Measurements from ENCODE around the gene SCIN. TPM values are rescaled to one million over a fixed set of nuclear protein-coding genes. Genes with fewer than 3 reads are reported as not detected.
A peak's percentile ranks its signal among the peaks of the same experiment; 100 is the strongest.

SCIN gene
- total and polyA plus RNA-seq, 2 donors (not counting 1 experiment from before 2014, with no cell fraction given): 0.49 to 0.97 TPM

GRCh38 chr7:12685550-12685949 is 115.0 kb downstream of the SCIN start:
- Histone ChIP-seq H3K4me3 (ENCODE audit: control extremely low read depth in 1 of 5, extremely low read depth in 1 of 5, insufficient read depth in 1 of 5, low read depth in 2 of 5, low read length in 4 of 5) (peak overlapping the region in 2 of 5 experiments; percentile 37 to 42), H4K20me1 (ENCODE audit: control insufficient read depth, insufficient read depth, low read length, poor library complexity, severe bottlenecking) (peaks cover 7% of the 10 kb centered on the region), H3K4me1 (ENCODE audit: control insufficient read depth in 2 of 2, insufficient read depth in 2 of 2, low read length in 2 of 2) (peaks cover 22 to 24% of the 10 kb centered on the region in 2 donors), H3K9me3 (ENCODE audit: control extremely low read depth in 1 of 3, control insufficient read depth in 2 of 3, insufficient read depth in 1 of 3, low read length in 2 of 3) (peaks cover 0 to 8% (median 0%) of the 10 kb centered on the region in 3 donors), H3K4me2 (replicated peaks; ENCODE audit: low read depth, low read length, poor library complexity, severe bottlenecking) (peak overlapping the region; percentile 64), H3K36me3 (replicated peaks in 1 of 2; ENCODE audit: control extremely low read depth in 1 of 2, control insufficient read depth in 1 of 2, extremely low read depth in 1 of 2, insufficient read depth in 2 of 2, low read length in 1 of 2) (no peaks in the 10 kb centered on the region), H2AFZ (ENCODE audit: insufficient read depth, low read depth, low read length, poor library complexity, severe bottlenecking) (no peak overlapping the region), H3K27ac (ENCODE audit: low read length in 2 of 2) (peak overlapping the region; percentile 99 to 100), H3K27me3 (replicated peaks in 1 of 4; ENCODE audit: control extremely low read depth in 1 of 4, control insufficient read depth in 3 of 4, insufficient read depth in 4 of 4, low read length in 3 of 4) (no peaks in the 10 kb centered on the region), H3K79me2 (ENCODE audit: control insufficient read depth, insufficient read depth, low read length) (peaks cover 24% of the 10 kb centered on the region), H3K9ac (ENCODE audit: low read length) (peak overlapping the region; percentile 60)
- Mint-ChIP-seq H3K27ac (peak overlapping the region; percentile 87), H3K4me3 (peak overlapping the region; percentile 99), H3K4me1 (peaks cover 55% of the 10 kb centered on the region), H3K27me3 (no peaks in the 10 kb centered on the region), H3K9me3 (ENCODE audit: insufficient read depth) (no peaks in the 10 kb centered on the region)
- DNase-seq (peak; percentile 58), ATAC-seq (ENCODE audit: low read depth) (no peak)
- ChIA-PET POLR2A (no interaction called here), CTCF (interaction anchor here (0.7 to 2.8 kb wide), 8 partner anchors 11 to 576 kb away, joined by 4 to 15 read pairs (median 10); no protein-coding TSS in a partner anchor)
- intact Hi-C loops (cut with micrococcal nuclease): loop anchor here (5.0 to 10.0 kb wide), 2 partner anchors 161 to 432 kb away; no protein-coding TSS in a partner anchor
- TF ChIP-seq CTCF (IDR thresholded peaks at IDR 0.05) (no peak), EZH2 (IDR thresholded peaks at IDR 0.05; ENCODE audit: borderline replicate concordance, insufficient read depth, low read depth, low read length, poor library complexity, severe bottlenecking) (no peak)
- 83% methylated on average over 5 of the region's 13 CpGs for WGBS (ENCODE audit: insufficient coverage)

GRCh38 chr7:12686234-12686890 is 115.8 kb downstream of the SCIN start:
- Mint-ChIP-seq H3K27ac (peak overlapping the region; percentile 98), H3K4me1 (peaks cover 55% of the 10 kb centered on the region), H3K9me3 (ENCODE audit: insufficient read depth) (no peaks in the 10 kb centered on the region), H3K27me3 (no peaks in the 10 kb centered on the region), H3K4me3 (peak overlapping the region; percentile 99)
- ATAC-seq (ENCODE audit: low read depth): peak; percentile 79
- peak overlapping the region in 4 of 5 experiments; percentile 71 to 98 (median 94) for H3K4me3 ChIP-seq (ENCODE audit: control extremely low read depth in 1 of 5, extremely low read depth in 1 of 5, insufficient read depth in 1 of 5, low read depth in 2 of 5, low read length in 4 of 5)
- peaks cover 0 to 8% (median 0%) of the 10 kb centered on the region in 3 donors for H3K9me3 ChIP-seq (ENCODE audit: control extremely low read depth in 1 of 3, control insufficient read depth in 2 of 3, insufficient read depth in 1 of 3, low read length in 2 of 3)
- ChIA-PET POLR2A (interaction anchor here (0.9 kb wide), 1 partner anchor 48 kb away, joined by 3 read pairs; no protein-coding TSS in a partner anchor), CTCF (interaction anchor here (0.6 to 2.8 kb wide), 18 partner anchors 10 to 575 kb away, joined by 3 to 15 read pairs (median 7); partner anchors contain the start of gene TMEM106B)
- H2AFZ ChIP-seq (ENCODE audit: insufficient read depth, low read depth, low read length, poor library complexity, severe bottlenecking): peak overlapping the region; percentile 71
- peaks cover 7% of the 10 kb centered on the region for H4K20me1 ChIP-seq (ENCODE audit: control insufficient read depth, insufficient read depth, low read length, poor library complexity, severe bottlenecking)
- H3K4me1 ChIP-seq (ENCODE audit: control insufficient read depth in 2 of 2, insufficient read depth in 2 of 2, low read length in 2 of 2): peaks cover 22 to 24% of the 10 kb centered on the region in 2 donors
- H3K27me3 ChIP-seq (replicated peaks in 1 of 4; ENCODE audit: control extremely low read depth in 1 of 4, control insufficient read depth in 3 of 4, insufficient read depth in 4 of 4, low read length in 3 of 4): no peaks in the 10 kb centered on the region
- DNase-seq: peak; percentile 100
- 6% methylated on average over 54 of the region's 54 CpGs for WGBS (ENCODE audit: insufficient coverage)
- H3K36me3 ChIP-seq (replicated peaks in 1 of 2; ENCODE audit: control extremely low read depth in 1 of 2, control insufficient read depth in 1 of 2, extremely low read depth in 1 of 2, insufficient read depth in 2 of 2, low read length in 1 of 2): peaks cover 0 to 1% of the 10 kb centered on the region in 2 experiments
- intact Hi-C loops (cut with micrococcal nuclease): loop anchor here (1.0 to 10.0 kb wide), 3 partner anchors 162 to 577 kb away; no protein-coding TSS in a partner anchor
- peaks cover 30% of the 10 kb centered on the region for H3K79me2 ChIP-seq (ENCODE audit: control insufficient read depth, insufficient read depth, low read length)
- H3K9ac ChIP-seq (ENCODE audit: low read length): peak overlapping the region; percentile 98
- peak; percentile 95 for TF ChIP-seq CTCF (IDR thresholded peaks at IDR 0.05)
- TF ChIP-seq EZH2 (IDR thresholded peaks at IDR 0.05; ENCODE audit: borderline replicate concordance, insufficient read depth, low read depth, low read length, poor library complexity, severe bottlenecking): no peak
- peak overlapping the region; percentile 99 to 100 for H3K27ac ChIP-seq (ENCODE audit: low read length in 2 of 2)
- peak overlapping the region; percentile 70 for H3K4me2 ChIP-seq (replicated peaks; ENCODE audit: low read depth, low read length, poor library complexity, severe bottlenecking)
